Endodermal cell (in vitro differentiated cells): Measurements from ENCODE around the gene CFAP57. TPM values are rescaled to one million over a fixed set of nuclear protein-coding genes. Genes with fewer than 3 reads are reported as not detected.

ENCODE experiments used
- DNase-seq: peaks from one replicate; pipeline ENCODE4 v3.0.0-alpha.2; 2017
- H3K27ac ChIP-seq: 2 replicates; pipeline ENCODE4 v1.5.1; 2013; ENCODE audit warnings: mild to moderate bottlenecking, low read depth, low read length, moderate library complexity
- H3K27me3 ChIP-seq: 2 replicates; pipeline ENCODE4 v1.6.1; 2013; ENCODE audit warnings: mild to moderate bottlenecking, low read length, moderate library complexity; ENCODE audit not compliant: insufficient read depth, control insufficient read depth, poor library complexity, severe bottlenecking
- H3K36me3 ChIP-seq: 2 replicates; pipeline ENCODE4 v1.7.0; 2013; ENCODE audit warnings: mild to moderate bottlenecking, low read length, moderate library complexity; ENCODE audit not compliant: control insufficient read depth, insufficient read depth
- H3K4me1 ChIP-seq: one replicate; pipeline ENCODE4 v1.7.0; 2013; ENCODE audit warnings: low read length; ENCODE audit not compliant: control insufficient read depth, insufficient read depth
- H3K4me3 ChIP-seq: 2 replicates; pipeline ENCODE4 v1.5.1; 2013; ENCODE audit warnings: mild to moderate bottlenecking, low read length, moderate library complexity
- H3K9ac ChIP-seq: 2 replicates; pipeline ENCODE4 v1.6.1; 2013; ENCODE audit warnings: mild to moderate bottlenecking, low read length, moderate library complexity; ENCODE audit not compliant: poor library complexity, severe bottlenecking; ENCODE audit errors: extremely low read depth
- H3K9me3 ChIP-seq: 2 replicates; pipeline ENCODE4 v1.6.1; 2013; ENCODE audit warnings: mild to moderate bottlenecking, low read length, moderate library complexity; ENCODE audit not compliant: control insufficient read depth
- H3K27ac Mint-ChIP-seq: 2 replicates; pipeline ENCODE4 v1.8.0; 2020; ENCODE audit warnings: mixed read lengths
- H3K27me3 Mint-ChIP-seq: 2 replicates; pipeline ENCODE4 v1.8.0; 2021; ENCODE audit warnings: mild to moderate bottlenecking, mixed read lengths; ENCODE audit not compliant: insufficient read depth
- H3K36me3 Mint-ChIP-seq: 2 replicates; pipeline ENCODE4 v1.8.0; 2020; ENCODE audit warnings: low read depth, mixed read lengths
- H3K4me1 Mint-ChIP-seq: 2 replicates; pipeline ENCODE4 v1.8.0; 2020; ENCODE audit warnings: mixed read lengths
- H3K4me3 Mint-ChIP-seq: 2 replicates; pipeline ENCODE4 v1.8.0; 2020; ENCODE audit warnings: mild to moderate bottlenecking, moderate library complexity, mixed read lengths
- H3K9me3 Mint-ChIP-seq: 2 replicates; pipeline ENCODE4 v1.8.0; 2020; ENCODE audit warnings: mild to moderate bottlenecking, mixed read lengths
- CTCF ChIP-seq: fragments of 200-600 bp; sonication (generic); conservative IDR thresholded peaks from 2 replicates; pipeline ENCODE4 v1.5.0; 2021; ENCODE audit warnings: antibody characterized with exemption, mild to moderate bottlenecking
- WGBS, 2 experiments: methylation state at CpG; one replicate each; pipeline versions ENCODE4 v1.1.5 to v1.1.7; 2013; ENCODE audit warnings: missing lambda C conversion rate in 2 of 2, mixed read lengths in 1 of 2; ENCODE audit not compliant: insufficient coverage in 1 of 2, insufficient read length in 1 of 2; 5-methylcytosine and 5-hydroxymethylcytosine counted together
- total RNA-seq, 2 donors: library from RNA; stranded (reverse); fragmentation: NEBNext Ultra II Directional in 1 of 2; extraction: Animal tissue kit (Norgen Biotek cat#: 25700) in 1 of 2; gene quantifications; 2 replicates in 1 of 2; 3 replicates in 1 of 2; pipeline ENCODE4 v1.2.1, GENCODE V29; 2021

CFAP57 gene
- total RNA-seq, 2 donors from 2014 or later = 0.82 to 0.90 TPM

GRCh38 chr1:43293896-43294760 is 122.0 kb downstream of the CFAP57 start:
- WGBS, 2 experiments = 69 to 83% methylated on average over 5 to 6 of the region's 7 CpGs
- TF ChIP-seq CTCF = no peak
- H3K27me3 ChIP-seq = no peaks in the 10 kb centered on the region
- H3K9ac ChIP-seq = no peak overlapping the region
- H3K4me3 ChIP-seq = no peak overlapping the region
- H3K4me1 ChIP-seq = peaks cover 15% of the 10 kb centered on the region
- Mint-ChIP-seq H3K9me3 (no peaks in the 10 kb centered on the region), H3K4me1 (peaks cover 19% of the 10 kb centered on the region), H3K27me3 (no peaks in the 10 kb centered on the region), H3K27ac (no peak overlapping the region), H3K36me3 (no peaks in the 10 kb centered on the region), H3K4me3 (no peak overlapping the region)
- no peaks in the 10 kb centered on the region for H3K9me3 ChIP-seq
- H3K27ac ChIP-seq = no peak overlapping the region
- H3K36me3 ChIP-seq = no peaks in the 10 kb centered on the region
- DNase-seq = no peak

GRCh38 chr1:43294761-43295160 is 122.6 kb downstream of the CFAP57 start:
- H3K9me3 Mint-ChIP-seq = no peaks in the 10 kb centered on the region
- TF ChIP-seq CTCF = no peak
- no peaks in the 10 kb centered on the region for H3K27me3 ChIP-seq

GRCh38 chr1:43296207-43296606 is 124.1 kb downstream of the CFAP57 start:
- no peak for TF ChIP-seq CTCF
- Histone ChIP-seq H3K9me3 (no peaks in the 10 kb centered on the region), H3K27me3 (no peaks in the 10 kb centered on the region), H3K27ac (no peak overlapping the region), H3K4me3 (no peak overlapping the region), H3K9ac (no peak overlapping the region), H3K4me1 (peaks cover 15% of the 10 kb centered on the region), H3K36me3 (no peaks in the 10 kb centered on the region)
- Mint-ChIP-seq H3K9me3 (no peaks in the 10 kb centered on the region), H3K4me3 (no peak overlapping the region), H3K36me3 (no peaks in the 10 kb centered on the region), H3K27me3 (no peaks in the 10 kb centered on the region), H3K27ac (no peak overlapping the region), H3K4me1 (peaks cover 19% of the 10 kb centered on the region)
- DNase-seq = no peak
- WGBS, 2 experiments = 84% methylated on average over 1 of the region's 1 CpG; no CpG with 5 or more reads in 1 of the 2 experiments

More at GRCh38 chr1:43294761-43295160, 122.6 kb downstream of the CFAP57 start:
- Mint-ChIP-seq H3K4me1 (peaks cover 19% of the 10 kb centered on the region), H3K4me3 (no peak overlapping the region), H3K36me3 (no peaks in the 10 kb centered on the region), H3K27ac (no peak overlapping the region), H3K27me3 (no peaks in the 10 kb centered on the region)
- WGBS, 2 experiments = 80 to 96% methylated on average over 3 to 8 of the region's 8 CpGs
- no peak overlapping the region for H3K9ac ChIP-seq
- no peak overlapping the region for H3K27ac ChIP-seq
- peaks cover 15% of the 10 kb centered on the region for H3K4me1 ChIP-seq
- no peak overlapping the region for H3K4me3 ChIP-seq
- no peaks in the 10 kb centered on the region for H3K9me3 ChIP-seq
- H3K36me3 ChIP-seq = no peaks in the 10 kb centered on the region
- DNase-seq = no peak
